Measurements from ENCODE around the gene RAG2.

RAG2 gene

DNA sequence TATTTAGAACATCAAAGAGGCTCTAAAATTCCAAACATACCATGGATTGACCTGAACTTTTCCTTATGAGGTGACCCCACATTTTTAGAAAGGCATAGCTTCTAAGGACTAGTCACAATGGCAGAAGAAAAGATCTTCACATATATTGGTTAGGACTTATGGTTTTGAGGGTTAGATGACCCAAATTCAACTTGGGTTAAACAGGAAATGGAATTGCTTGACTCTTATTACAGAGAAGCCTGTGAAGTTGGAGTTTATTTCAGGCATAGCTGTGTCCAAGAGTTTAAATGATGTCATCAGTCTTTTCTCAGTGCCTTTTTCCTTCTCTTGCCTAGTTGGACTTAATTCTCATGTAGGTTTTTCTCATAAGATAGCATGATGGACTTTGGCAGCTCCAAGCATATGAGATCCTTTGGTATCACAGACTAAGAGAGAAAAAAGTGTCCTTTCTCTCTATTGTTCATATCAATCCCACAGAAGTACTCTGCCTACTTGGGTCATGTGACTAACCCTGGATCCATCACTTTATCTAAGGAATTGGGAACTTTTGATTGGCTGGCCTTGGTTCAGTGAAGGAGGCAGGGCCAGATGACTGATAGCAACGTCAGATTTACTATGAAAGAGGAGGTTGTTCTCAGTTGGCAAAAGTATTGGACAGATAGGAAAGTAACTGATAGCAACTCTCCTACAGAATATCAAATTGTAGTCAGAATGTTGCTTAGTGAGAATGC, 47.5 kb downstream of the RAG2 start:
- DNase-seq (ENCODE audit: low spot score), result no peak
